Measurements from ENCODE around the gene BCOR.

DNA sequence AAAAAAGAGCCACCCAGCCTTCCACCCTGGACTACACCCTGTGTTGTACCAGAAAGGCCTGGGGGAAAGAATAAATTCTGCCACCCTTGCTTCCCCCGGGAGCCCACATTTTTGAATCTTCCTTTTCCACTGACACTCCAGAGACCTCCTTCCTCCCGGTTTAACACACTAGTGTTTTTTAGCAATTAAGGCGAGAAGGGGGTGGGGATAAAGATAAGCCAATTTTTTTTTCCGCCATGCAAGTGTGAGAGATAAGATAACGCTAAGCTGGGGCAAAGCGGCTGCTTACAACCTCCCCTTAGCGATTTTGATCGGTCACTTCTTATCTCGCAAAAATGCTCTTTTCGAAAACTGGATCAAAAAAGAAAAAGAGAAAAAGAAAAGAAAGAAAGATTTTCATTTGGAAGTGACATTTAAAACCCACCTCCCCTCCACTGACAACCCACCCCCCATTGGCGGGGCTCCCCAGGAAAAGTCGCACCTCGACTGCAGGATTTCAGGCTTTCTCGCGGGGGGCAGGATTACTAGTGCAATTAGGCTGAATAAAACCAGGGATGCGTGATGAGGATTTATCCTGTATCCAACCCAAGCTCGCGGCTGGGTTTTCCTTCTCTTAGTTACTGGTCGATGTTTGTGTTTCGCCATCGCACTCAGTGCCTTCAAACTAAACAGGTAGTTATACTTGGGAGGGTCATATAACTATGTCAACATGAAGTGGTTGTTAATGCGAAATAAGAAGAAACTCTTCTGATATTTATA, 6.0 kb upstream of the BCOR start:
- no peak for TF ChIP-seq POLR2A (IDR thresholded peaks at IDR 0.05)
- TF ChIP-seq, protein P1, sequence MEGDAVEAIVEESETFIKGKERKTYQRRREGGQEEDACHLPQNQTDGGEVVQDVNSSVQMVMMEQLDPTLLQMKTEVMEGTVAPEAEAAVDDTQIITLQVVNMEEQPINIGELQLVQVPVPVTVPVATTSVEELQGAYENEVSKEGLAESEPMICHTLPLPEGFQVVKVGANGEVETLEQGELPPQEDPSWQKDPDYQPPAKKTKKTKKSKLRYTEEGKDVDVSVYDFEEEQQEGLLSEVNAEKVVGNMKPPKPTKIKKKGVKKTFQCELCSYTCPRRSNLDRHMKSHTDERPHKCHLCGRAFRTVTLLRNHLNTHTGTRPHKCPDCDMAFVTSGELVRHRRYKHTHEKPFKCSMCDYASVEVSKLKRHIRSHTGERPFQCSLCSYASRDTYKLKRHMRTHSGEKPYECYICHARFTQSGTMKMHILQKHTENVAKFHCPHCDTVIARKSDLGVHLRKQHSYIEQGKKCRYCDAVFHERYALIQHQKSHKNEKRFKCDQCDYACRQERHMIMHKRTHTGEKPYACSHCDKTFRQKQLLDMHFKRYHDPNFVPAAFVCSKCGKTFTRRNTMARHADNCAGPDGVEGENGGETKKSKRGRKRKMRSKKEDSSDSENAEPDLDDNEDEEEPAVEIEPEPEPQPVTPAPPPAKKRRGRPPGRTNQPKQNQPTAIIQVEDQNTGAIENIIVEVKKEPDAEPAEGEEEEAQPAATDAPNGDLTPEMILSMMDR (IDR thresholded peaks at IDR 0.05), result no peak

Data from heart left ventricle (tissue), 13 donors.